ENCODE results near the gene COPS2. TPM values are rescaled to one million over a fixed set of nuclear protein-coding genes. Genes with fewer than 3 reads are reported as not detected.

Gene COPS2
- total and polyA plus RNA-seq, 2 of the 13 experiments (the other 11 are each of a cell fraction or from before 2014, with no cell fraction given) = 37.8 to 66.3 TPM

GRCh38 chr15:49169880-49170597, 14.6 kb upstream of the COPS2 start, which contains the start of gene GALK2 (continued):
- TF ChIP-seq, protein P1, sequence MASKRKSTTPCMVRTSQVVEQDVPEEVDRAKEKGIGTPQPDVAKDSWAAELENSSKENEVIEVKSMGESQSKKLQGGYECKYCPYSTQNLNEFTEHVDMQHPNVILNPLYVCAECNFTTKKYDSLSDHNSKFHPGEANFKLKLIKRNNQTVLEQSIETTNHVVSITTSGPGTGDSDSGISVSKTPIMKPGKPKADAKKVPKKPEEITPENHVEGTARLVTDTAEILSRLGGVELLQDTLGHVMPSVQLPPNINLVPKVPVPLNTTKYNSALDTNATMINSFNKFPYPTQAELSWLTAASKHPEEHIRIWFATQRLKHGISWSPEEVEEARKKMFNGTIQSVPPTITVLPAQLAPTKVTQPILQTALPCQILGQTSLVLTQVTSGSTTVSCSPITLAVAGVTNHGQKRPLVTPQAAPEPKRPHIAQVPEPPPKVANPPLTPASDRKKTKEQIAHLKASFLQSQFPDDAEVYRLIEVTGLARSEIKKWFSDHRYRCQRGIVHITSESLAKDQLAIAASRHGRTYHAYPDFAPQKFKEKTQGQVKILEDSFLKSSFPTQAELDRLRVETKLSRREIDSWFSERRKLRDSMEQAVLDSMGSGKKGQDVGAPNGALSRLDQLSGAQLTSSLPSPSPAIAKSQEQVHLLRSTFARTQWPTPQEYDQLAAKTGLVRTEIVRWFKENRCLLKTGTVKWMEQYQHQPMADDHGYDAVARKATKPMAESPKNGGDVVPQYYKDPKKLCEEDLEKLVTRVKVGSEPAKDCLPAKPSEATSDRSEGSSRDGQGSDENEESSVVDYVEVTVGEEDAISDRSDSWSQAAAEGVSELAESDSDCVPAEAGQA (IDR thresholded peaks at IDR 0.05; ENCODE audit: low read depth) = no peak; the same call in 1 of the 2 replicates
- TF ChIP-seq, protein P1 (CRISPR knock-in tag; IDR thresholded peaks at IDR 0.05; ENCODE audit: borderline replicate concordance) = 0 out of 2 replicates have a peak, but pooled peaks have one; percentile 19
- no peak for TF ChIP-seq ZNF75D (CRISPR knock-in tag; IDR thresholded peaks at IDR 0.05; ENCODE audit: borderline replicate concordance)
- no peak for TF ChIP-seq ZNF660 (CRISPR knock-in tag; IDR thresholded peaks at IDR 0.05; ENCODE audit: borderline replicate concordance, low read depth)
- peak; percentile 69; the same call in 1 of the 2 replicates for TF ChIP-seq ZFP36L1 (CRISPR knock-in tag; IDR thresholded peaks at IDR 0.05)
- TF ChIP-seq, protein P2, sequence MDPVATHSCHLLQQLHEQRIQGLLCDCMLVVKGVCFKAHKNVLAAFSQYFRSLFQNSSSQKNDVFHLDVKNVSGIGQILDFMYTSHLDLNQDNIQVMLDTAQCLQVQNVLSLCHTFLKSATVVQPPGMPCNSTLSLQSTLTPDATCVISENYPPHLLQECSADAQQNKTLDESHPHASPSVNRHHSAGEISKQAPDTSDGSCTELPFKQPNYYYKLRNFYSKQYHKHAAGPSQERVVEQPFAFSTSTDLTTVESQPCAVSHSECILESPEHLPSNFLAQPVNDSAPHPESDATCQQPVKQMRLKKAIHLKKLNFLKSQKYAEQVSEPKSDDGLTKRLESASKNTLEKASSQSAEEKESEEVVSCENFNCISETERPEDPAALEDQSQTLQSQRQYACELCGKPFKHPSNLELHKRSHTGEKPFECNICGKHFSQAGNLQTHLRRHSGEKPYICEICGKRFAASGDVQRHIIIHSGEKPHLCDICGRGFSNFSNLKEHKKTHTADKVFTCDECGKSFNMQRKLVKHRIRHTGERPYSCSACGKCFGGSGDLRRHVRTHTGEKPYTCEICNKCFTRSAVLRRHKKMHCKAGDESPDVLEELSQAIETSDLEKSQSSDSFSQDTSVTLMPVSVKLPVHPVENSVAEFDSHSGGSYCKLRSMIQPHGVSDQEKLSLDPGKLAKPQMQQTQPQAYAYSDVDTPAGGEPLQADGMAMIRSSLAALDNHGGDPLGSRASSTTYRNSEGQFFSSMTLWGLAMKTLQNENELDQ (CRISPR knock-in tag; IDR thresholded peaks at IDR 0.05; ENCODE audit: borderline replicate concordance) = no peak
- peak; percentile 65 for TF ChIP-seq ZNF501 (CRISPR knock-in tag; IDR thresholded peaks at IDR 0.05)
- TF ChIP-seq RBFOX2 (IDR thresholded peaks at IDR 0.05; ENCODE audit: low read depth, low read length) = peak; percentile 54; the same call in 1 of the 2 replicates
- peak; percentile 71; the same call in 1 of the 2 replicates for TF ChIP-seq ZSCAN30 (CRISPR knock-in tag; IDR thresholded peaks at IDR 0.05)
- no peak for TF ChIP-seq ZUFSP (CRISPR knock-in tag; IDR thresholded peaks at IDR 0.05; ENCODE audit: borderline replicate concordance)
- TF ChIP-seq SMARCE1 (IDR thresholded peaks at IDR 0.05; ENCODE audit: borderline replicate concordance) = no peak
- TF ChIP-seq NAIF1 (CRISPR knock-in tag; IDR thresholded peaks at IDR 0.05; ENCODE audit: borderline replicate concordance) = no peak
- TF ChIP-seq ZNF564 (CRISPR knock-in tag; IDR thresholded peaks at IDR 0.05) = no peak
- TF ChIP-seq RFXAP (CRISPR knock-in tag; IDR thresholded peaks at IDR 0.05; ENCODE audit: borderline replicate concordance) = 0 out of 2 replicates have a peak, but pooled peaks have one; percentile 19
- TF ChIP-seq SRF (IDR thresholded peaks at IDR 0.05; ENCODE audit: low read depth, low read length) = no peak

All from HepG2 (cell line).